Measurements from ENCODE around the gene CMTM4.

- TF ChIP-seq RAD21 (IDR thresholded peaks at IDR 0.05 in 1 of 2, conservative IDR thresholded peaks at IDR 0.05 in 1 of 2; ENCODE audit: low read depth in 2 of 2, low read length in 2 of 2) = no peak
- TF ChIP-seq, protein P1, sequence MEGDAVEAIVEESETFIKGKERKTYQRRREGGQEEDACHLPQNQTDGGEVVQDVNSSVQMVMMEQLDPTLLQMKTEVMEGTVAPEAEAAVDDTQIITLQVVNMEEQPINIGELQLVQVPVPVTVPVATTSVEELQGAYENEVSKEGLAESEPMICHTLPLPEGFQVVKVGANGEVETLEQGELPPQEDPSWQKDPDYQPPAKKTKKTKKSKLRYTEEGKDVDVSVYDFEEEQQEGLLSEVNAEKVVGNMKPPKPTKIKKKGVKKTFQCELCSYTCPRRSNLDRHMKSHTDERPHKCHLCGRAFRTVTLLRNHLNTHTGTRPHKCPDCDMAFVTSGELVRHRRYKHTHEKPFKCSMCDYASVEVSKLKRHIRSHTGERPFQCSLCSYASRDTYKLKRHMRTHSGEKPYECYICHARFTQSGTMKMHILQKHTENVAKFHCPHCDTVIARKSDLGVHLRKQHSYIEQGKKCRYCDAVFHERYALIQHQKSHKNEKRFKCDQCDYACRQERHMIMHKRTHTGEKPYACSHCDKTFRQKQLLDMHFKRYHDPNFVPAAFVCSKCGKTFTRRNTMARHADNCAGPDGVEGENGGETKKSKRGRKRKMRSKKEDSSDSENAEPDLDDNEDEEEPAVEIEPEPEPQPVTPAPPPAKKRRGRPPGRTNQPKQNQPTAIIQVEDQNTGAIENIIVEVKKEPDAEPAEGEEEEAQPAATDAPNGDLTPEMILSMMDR (IDR thresholded peaks at IDR 0.05; ENCODE audit: control extremely low read depth in 1 of 3, insufficient read depth in 1 of 3, low read depth in 1 of 3, low read length in 3 of 3) = no peak
- no peak for TF ChIP-seq YY1 (IDR thresholded peaks at IDR 0.05; ENCODE audit: low read depth, low read length)
- TF ChIP-seq, protein P2, sequence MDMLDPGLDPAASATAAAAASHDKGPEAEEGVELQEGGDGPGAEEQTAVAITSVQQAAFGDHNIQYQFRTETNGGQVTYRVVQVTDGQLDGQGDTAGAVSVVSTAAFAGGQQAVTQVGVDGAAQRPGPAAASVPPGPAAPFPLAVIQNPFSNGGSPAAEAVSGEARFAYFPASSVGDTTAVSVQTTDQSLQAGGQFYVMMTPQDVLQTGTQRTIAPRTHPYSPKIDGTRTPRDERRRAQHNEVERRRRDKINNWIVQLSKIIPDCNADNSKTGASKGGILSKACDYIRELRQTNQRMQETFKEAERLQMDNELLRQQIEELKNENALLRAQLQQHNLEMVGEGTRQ (IDR thresholded peaks at IDR 0.05; ENCODE audit: low read length) = no peak
- no peak for TF ChIP-seq POLR2A (IDR thresholded peaks at IDR 0.05; ENCODE audit: control extremely low read depth in 1 of 2, low read depth in 2 of 2, low read length in 2 of 2)
Observed at GRCh38 chr16:66581246-66581952, 115.1 kb downstream of the CMTM4 start.

Measured in H1 (cell line).